H1 (cell line): ENCODE results near the gene SLC66A2. TPM values are rescaled to one million over a fixed set of nuclear protein-coding genes. Genes with fewer than 3 reads are reported as not detected.

Source experiments
- ASH2L ChIP-seq: fragments of 200-600, 300-600 bp; sonication (generic); IDR thresholded peaks from one replicate; pipeline ENCODE4 v1.7.1; 2017; ENCODE audit warnings: low read length
- BRCA1 ChIP-seq: IDR thresholded peaks from 2 replicates; pipeline ENCODE4 v1.6.1; 2012; ENCODE audit warnings: low read depth, low read length, improper control_type of control experiment
- CHD1 ChIP-seq: IDR thresholded peaks from 2 replicates; pipeline ENCODE4 v1.6.1; 2012; ENCODE audit warnings: low read depth, low read length, improper control_type of control experiment
- CTBP2 ChIP-seq: IDR thresholded peaks from 2 replicates; pipeline ENCODE4 v1.7.0; 2011; ENCODE audit warnings: borderline replicate concordance, mild to moderate bottlenecking, moderate library complexity, mixed read lengths, low read length; ENCODE audit not compliant: insufficient read depth, insufficient read length
- JUN ChIP-seq: IDR thresholded peaks from 2 replicates; pipeline ENCODE4 v1.6.1; 2011; ENCODE audit warnings: low read depth, mild to moderate bottlenecking, improper control_type of control experiment, low read length
- JUND ChIP-seq: IDR thresholded peaks from 2 replicates; pipeline ENCODE4 v1.6.1; 2011; ENCODE audit warnings: mild to moderate bottlenecking, improper control_type of control experiment, low read length
- PHF8 ChIP-seq: fragments of 200-600 bp; sonication (generic); conservative IDR thresholded peaks from 2 replicates; pipeline ENCODE4 v1.7.1; 2012; ENCODE audit warnings: low read depth, mild to moderate bottlenecking, inconsistent platforms, low read length, moderate library complexity
- SP4 ChIP-seq: IDR thresholded peaks from 2 replicates; pipeline ENCODE4 v1.6.1; 2012; ENCODE audit warnings: low read length, inconsistent platforms
- TBP ChIP-seq: IDR thresholded peaks from 2 replicates; pipeline ENCODE4 v1.6.1; 2011; ENCODE audit warnings: low read depth, low read length, improper control_type of control experiment
- polyA plus RNA-seq, 7 experiments: library from polyadenylated mRNA; depleted of rRNA in 3 of 7; stranded (reverse) in 5 of 7; unstranded in 2 of 7; fragments of >200 nt in 5 of 7; fragments of 200-250 nt in 2 of 7; gene quantifications; 1 replicate in 5 of 7; 2 replicates in 1 of 7; 4 replicates in 1 of 7; pipeline versions ENCODE4 v1.2.1 to v1.2.3, GENCODE V29; 2011 to 2013; ENCODE audit warnings: missing spikeins in 2 of 7, mixed read lengths in 2 of 7
- total RNA-seq: library from RNA; stranded (reverse); fragmentation: NEBNext Ultra II Directional; extraction: Animal tissue kit (Norgen Biotek cat#: 25700); gene quantifications from 2 replicates; pipeline ENCODE4 v1.2.1, GENCODE V29; 2021
- TF ChIP-seq, protein P1 (sequence below): fragments of 300-600 bp; sonication (generic); IDR thresholded peaks from 2 replicates; pipeline ENCODE4 v1.7.1; 2012; ENCODE audit warnings: low read length, moderate library complexity, mild to moderate bottlenecking, inconsistent platforms; ENCODE audit not compliant: insufficient replicate concordance
- TF ChIP-seq, protein P2 (sequence below): IDR thresholded peaks from 2 replicates; pipeline ENCODE4 v1.6.1; 2011; ENCODE audit warnings: low read depth, mild to moderate bottlenecking, low read length; ENCODE audit not compliant: insufficient read depth

The SLC66A2 gene
- total and polyA plus RNA-seq, 2 of the 8 experiments (the other 6 are each of a cell fraction or from before 2014, with no cell fraction given) = 15.0 to 18.9 TPM

DNA sequence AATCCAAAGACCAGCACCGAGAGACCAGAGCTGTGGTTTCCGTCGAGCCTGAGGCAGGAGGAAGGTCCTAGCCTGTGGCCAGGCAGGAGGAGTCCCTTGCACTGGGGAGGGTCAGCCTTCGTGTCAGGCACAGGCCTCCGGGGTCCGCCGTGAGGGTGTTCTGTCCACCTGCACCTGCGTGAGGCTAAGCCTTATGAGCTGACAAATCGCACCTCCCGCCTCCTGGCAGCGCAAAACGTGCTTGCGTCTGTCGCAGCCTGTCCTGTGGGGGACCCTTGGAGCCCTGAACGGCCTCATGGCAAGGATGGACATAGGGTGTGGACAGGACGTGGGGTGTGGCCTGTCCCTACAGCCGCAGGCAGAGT, 80.4 kb downstream of the SLC66A2 start (continued):
- TF ChIP-seq, protein P1, sequence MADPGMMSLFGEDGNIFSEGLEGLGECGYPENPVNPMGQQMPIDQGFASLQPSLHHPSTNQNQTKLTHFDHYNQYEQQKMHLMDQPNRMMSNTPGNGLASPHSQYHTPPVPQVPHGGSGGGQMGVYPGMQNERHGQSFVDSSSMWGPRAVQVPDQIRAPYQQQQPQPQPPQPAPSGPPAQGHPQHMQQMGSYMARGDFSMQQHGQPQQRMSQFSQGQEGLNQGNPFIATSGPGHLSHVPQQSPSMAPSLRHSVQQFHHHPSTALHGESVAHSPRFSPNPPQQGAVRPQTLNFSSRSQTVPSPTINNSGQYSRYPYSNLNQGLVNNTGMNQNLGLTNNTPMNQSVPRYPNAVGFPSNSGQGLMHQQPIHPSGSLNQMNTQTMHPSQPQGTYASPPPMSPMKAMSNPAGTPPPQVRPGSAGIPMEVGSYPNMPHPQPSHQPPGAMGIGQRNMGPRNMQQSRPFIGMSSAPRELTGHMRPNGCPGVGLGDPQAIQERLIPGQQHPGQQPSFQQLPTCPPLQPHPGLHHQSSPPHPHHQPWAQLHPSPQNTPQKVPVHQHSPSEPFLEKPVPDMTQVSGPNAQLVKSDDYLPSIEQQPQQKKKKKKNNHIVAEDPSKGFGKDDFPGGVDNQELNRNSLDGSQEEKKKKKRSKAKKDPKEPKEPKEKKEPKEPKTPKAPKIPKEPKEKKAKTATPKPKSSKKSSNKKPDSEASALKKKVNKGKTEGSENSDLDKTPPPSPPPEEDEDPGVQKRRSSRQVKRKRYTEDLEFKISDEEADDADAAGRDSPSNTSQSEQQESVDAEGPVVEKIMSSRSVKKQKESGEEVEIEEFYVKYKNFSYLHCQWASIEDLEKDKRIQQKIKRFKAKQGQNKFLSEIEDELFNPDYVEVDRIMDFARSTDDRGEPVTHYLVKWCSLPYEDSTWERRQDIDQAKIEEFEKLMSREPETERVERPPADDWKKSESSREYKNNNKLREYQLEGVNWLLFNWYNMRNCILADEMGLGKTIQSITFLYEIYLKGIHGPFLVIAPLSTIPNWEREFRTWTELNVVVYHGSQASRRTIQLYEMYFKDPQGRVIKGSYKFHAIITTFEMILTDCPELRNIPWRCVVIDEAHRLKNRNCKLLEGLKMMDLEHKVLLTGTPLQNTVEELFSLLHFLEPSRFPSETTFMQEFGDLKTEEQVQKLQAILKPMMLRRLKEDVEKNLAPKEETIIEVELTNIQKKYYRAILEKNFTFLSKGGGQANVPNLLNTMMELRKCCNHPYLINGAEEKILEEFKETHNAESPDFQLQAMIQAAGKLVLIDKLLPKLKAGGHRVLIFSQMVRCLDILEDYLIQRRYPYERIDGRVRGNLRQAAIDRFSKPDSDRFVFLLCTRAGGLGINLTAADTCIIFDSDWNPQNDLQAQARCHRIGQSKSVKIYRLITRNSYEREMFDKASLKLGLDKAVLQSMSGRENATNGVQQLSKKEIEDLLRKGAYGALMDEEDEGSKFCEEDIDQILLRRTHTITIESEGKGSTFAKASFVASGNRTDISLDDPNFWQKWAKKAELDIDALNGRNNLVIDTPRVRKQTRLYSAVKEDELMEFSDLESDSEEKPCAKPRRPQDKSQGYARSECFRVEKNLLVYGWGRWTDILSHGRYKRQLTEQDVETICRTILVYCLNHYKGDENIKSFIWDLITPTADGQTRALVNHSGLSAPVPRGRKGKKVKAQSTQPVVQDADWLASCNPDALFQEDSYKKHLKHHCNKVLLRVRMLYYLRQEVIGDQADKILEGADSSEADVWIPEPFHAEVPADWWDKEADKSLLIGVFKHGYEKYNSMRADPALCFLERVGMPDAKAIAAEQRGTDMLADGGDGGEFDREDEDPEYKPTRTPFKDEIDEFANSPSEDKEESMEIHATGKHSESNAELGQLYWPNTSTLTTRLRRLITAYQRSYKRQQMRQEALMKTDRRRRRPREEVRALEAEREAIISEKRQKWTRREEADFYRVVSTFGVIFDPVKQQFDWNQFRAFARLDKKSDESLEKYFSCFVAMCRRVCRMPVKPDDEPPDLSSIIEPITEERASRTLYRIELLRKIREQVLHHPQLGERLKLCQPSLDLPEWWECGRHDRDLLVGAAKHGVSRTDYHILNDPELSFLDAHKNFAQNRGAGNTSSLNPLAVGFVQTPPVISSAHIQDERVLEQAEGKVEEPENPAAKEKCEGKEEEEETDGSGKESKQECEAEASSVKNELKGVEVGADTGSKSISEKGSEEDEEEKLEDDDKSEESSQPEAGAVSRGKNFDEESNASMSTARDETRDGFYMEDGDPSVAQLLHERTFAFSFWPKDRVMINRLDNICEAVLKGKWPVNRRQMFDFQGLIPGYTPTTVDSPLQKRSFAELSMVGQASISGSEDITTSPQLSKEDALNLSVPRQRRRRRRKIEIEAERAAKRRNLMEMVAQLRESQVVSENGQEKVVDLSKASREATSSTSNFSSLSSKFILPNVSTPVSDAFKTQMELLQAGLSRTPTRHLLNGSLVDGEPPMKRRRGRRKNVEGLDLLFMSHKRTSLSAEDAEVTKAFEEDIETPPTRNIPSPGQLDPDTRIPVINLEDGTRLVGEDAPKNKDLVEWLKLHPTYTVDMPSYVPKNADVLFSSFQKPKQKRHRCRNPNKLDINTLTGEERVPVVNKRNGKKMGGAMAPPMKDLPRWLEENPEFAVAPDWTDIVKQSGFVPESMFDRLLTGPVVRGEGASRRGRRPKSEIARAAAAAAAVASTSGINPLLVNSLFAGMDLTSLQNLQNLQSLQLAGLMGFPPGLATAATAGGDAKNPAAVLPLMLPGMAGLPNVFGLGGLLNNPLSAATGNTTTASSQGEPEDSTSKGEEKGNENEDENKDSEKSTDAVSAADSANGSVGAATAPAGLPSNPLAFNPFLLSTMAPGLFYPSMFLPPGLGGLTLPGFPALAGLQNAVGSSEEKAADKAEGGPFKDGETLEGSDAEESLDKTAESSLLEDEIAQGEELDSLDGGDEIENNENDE = no peak
- TF ChIP-seq CHD1 = no peak
- TF ChIP-seq SP4 = no peak
- no peak for TF ChIP-seq ASH2L
- TF ChIP-seq, protein P2, sequence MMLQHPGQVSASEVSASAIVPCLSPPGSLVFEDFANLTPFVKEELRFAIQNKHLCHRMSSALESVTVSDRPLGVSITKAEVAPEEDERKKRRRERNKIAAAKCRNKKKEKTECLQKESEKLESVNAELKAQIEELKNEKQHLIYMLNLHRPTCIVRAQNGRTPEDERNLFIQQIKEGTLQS = no peak
- TF ChIP-seq JUND = no peak
- TF ChIP-seq TBP = no peak
- TF ChIP-seq BRCA1 = no peak
- no peak for TF ChIP-seq CTBP2
- no peak for TF ChIP-seq JUN
- TF ChIP-seq PHF8 = no peak
